Measurements from ENCODE around the gene NAA80.
A peak's percentile ranks its signal among the peaks of the same experiment; 100 is the strongest.
"Not testable (repeated sequence)": the region's sequence is repeated elsewhere in the genome, so short reads cannot be mapped to it uniquely, and the experiment has no call there.

The NAA80 gene

DNA sequence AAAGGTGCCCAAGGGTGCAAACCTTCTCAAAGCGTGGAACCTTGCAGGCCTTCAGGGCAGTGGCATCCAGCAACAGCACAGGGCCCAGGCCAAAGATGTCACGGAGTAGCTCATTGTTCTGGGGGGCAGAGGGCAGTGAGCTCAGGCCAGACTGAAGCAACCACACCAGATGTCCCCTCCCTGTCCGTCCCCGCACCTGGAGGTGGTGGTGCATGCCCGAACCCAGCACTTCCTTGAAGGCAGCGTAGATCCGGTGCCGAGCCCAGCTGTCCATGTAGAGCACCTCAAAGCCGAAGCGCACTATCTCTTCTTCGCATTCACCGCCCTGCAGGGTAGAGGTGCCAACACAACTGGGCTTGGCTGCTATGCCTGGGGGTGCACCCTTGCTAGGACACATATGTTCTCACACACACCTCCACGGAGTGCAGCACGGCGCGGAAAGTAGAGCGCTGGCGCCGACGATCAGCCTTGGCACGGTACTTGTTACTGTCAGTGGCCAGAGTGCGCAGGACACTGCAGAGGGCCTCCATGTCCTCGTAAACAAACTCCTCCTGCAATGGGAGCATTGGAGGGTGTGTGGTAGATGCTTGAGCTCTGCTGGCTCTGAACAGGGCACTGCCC is 10.7 kb downstream of the NAA80 start:
- no peak for DNase-seq

DNA sequence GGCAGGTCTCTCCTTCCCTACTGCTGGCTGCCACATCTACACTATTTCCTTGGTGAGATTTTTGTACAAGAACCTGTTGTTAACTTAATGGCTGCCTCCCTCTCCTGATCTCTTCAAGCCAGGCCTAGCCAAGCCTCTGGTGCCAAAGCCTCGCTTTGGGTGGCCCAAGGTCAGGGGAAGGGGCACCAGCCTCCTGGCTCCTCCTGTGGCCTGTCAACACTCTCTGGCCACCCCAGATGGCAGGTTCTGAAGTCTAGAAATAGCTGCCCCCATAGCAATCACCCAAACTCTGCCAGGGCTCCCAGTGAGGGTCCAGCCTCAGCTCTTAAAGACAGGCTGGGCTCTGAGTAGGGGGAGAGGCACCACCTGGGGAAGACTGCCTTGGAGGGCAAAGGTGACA is 11.9 kb downstream of the NAA80 start:
- no peak for DNase-seq

DNA sequence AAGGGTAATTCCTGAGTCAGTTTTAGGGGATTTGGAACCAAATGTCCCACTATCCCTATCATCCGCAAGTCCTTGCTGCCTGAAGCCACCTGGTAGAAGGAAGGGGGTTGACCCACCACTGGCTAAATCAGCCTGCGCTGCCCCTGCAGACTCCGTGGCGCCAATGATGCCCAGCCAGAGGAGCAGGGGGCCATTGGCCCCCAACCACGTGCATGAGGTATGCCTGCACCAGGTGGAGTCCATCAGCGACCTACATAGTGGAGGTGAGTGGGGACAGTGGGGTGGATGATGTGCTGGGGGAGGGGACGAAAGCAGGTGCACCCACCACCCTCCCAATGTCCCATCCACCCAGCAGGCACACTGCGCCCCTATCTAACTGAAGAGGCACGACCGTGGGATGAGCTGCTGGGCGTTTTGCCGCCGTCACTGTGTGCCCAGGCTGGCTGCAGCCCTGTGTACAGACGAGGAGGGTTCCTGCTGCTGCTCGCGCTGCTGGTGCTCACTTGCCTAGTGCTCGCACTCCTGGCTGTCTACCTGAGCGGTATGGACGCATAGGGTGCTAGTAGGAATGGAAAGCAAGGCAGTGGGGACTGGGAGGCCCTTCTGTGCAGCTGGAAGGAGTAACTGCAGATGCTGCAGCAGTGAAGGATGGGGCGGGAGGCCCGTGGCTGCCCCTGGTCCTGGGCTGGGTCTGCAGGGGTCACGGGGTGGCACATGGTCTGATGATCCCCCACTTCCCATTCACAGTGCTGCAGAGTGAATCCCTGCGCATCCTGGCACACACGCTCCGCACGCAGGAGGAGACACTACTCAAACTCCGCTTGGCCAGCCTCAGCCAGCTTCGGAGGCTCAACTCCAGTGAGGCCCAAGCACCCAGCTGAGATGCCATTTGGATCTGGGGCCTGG is 12.6 kb downstream of the NAA80 start:
- no peak for DNase-seq

DNA sequence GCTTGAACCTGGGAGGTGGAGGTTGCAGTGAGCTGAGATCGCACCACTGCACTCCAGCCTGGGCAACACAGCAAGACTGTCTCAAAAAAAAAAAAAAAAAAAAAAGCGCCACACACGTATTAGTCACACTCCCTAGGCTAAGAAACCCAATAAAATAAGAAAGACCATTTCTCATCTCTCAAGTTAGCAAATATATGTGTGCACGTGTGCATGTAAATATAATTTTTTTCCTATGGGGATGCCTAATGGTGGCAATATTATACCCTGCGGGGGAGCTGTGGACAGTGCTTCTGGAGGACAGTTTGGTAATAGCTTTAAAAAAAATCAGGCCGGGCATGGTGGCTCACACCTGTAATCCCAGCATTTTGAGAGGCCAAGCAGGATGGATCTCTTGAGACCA is 15.1 kb downstream of the NAA80 start:
- not testable (repeated sequence) for DNase-seq

DNA sequence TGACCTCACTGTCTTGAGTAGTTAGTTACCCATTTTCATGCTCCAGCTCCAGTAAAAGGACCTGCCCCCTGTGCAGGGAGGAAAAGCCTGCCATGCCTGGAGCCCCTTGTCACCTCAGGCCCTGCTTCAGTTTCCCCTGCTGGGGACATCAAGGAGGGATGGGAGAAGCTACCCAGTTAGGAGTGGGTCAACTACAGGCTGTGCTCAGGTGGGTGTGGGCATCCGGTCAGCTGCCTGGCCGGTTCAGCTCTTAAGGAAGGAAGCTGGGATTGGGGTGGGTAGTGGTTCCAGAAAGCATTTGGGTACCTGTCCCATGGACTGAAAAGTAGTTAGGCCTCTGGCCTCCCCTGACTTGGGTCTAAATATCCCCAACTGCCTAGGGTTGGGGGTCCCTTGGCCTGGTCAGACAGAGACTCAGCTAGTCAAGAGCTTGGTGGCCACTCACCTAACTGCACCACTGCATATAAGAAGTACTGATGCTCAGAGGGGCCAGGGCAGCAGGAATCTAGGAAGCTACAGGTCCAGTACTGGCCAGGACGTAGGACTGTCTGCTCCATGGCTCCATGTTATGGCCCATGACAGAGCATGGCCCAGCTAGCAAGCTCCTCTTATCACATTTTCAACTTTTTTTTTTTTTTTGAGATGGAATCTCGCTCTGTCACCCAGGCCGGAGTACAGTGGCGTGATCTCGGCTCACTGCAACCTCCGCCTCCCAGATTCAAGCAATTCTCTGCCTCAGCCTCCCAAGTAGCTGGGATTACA is 19.8 kb downstream of the NAA80 start:
- no peak for DNase-seq

DNA sequence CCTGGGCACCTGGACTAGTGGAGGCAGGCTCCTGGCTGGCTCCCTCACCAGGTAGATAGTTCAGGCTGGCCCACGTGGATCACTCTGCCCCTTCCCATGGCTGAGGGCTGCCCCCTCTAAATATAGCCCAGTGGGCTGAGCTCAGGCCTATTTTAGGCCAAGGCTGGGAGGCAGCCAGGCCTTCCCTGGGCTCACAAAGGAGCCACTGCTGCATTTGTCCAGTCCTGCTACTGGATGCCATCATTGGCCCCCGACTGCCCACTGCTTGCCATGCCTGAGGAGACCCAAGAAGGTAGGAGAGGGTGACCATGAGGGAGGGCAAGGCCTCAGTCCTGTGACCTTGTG is 20.4 kb downstream of the NAA80 start, which contains the start of gene LSMEM2:
Gene LSMEM2, plus strand, starts transcription at position 208 of the 345 bp plus-strand sequence. Its CDS starts 27 bp downstream, at position 235.
- no peak for DNase-seq

DNA sequence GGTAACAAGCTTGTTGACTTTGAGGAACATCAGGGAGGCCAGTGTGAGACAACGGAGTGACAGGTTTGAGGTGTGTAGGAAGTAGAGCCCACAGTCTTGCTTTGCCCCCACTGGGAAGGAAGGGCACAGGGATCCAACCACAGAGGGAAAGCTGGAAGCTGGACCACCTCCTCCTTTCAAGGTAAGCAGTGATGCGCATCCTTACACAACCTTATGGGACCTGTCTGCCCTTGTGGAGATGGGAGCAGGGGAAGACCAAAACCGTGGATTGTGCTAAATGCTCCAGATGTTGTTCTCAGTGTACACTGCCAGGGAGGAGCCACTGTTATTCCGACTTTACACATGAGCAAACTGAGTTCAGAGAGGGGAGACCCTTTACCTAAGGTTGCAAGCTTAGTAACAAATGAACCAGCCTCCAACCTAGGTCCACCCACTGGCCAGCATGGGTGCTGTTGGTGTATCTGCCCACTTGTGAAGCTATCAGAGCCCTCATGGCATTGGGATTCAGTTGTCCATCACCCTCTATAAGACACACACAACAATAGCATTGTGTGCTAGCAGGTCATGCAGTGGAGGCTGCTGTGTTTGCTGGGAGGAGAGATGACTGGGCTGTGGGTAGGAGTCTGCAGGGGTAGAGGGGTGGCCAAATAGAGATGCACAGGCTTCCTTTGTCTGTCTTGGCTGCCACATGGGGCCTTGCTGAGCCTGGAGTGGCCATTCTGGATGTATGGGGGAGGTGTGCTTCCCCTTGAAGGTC is 20.9 kb downstream of the NAA80 start:
- no peak for DNase-seq

DNA sequence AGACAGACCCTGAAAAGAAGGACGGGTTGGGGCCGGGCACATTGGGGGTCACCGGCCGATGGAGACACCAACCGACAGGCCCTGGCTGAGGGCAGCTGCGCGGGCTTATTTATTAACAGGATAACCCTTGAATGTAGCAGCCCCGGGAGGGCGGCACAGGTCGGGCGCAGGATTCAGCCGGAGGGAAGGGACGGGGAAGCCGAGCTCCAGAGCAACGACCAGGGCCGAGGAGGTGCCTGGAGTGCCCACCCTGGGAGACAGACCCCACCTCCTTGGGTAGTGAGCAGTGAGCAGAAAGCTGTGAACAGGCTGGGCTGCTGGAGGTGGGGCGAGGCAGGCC is 22.5 kb downstream of the NAA80 start:
- no peak for DNase-seq

DNA sequence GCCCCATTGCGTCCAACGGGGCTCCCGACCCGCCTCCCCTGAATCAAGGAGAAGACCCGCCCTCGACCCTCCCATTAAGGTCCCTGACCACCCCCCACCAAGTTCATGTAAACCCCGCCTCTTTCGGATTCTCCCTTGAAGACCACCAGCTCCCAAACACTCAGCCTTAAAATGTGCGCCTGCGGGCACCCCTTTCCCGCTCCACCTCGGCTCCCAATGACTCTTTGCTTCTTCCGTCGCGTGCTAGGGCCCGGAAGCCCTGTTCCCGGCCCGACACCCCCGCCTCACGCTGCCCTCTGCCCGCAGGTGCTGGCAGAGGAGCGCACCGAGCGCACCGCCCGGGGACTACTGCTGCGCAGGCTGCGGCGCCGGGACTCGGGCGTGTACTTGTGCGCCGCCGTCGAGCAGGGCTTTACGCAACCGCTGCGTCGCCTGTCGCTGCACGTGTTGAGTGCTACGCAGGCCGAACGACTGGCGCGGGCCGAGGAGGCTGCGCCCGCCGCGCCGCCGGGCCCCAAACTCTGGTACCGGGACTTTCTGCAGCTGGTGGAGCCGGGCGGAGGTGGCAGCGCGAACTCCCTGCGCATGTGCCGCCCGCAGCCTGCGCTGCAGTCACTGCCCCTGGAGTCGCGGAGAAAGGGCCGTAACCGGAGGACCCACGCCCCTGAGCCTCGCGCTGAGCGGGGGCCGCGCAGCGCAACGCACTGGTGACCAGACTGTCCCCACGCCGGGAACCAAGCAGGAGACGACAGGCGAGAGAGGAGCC is 23.0 kb downstream of the NAA80 start:
- peak; percentile 51 for DNase-seq

DNA sequence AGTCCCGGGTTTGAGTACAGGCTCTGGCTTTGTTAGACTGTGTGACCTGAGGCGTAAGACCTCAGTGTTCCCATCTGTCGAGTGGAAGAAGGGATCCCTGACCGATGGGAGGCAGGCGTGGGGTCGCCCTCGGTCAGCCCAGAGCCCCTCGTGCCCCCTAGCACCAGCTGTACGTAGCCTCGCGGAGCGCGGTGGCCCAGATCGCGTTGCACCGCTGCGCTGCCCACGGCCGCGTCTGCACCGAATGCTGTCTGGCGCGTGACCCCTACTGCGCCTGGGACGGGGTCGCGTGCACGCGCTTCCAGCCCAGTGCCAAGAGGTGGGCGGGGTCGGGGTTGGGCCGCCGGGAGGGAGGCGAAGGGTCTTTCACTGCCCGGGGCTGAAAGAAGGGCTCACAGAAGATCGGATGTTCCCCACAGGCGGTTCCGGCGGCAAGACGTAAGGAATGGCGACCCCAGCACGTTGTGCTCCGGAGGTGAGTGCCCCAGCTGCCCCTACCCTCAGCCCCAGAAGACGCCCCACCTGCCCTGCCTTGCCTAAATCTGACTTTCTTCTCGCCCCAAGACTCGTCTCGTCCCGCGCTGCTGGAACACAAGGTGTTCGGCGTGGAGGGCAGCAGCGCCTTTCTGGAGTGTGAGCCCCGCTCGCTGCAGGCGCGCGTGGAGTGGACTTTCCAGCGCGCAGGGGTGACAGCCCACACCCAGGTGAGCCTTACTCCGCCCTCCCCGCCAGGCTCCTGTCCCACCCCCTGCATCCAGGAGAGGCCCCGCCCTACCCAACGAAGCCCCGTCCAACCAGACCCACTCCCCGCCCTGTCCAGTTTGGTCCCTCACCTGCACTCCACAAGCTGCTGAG is 23.8 kb downstream of the NAA80 start:
- no peak for DNase-seq

DNA sequence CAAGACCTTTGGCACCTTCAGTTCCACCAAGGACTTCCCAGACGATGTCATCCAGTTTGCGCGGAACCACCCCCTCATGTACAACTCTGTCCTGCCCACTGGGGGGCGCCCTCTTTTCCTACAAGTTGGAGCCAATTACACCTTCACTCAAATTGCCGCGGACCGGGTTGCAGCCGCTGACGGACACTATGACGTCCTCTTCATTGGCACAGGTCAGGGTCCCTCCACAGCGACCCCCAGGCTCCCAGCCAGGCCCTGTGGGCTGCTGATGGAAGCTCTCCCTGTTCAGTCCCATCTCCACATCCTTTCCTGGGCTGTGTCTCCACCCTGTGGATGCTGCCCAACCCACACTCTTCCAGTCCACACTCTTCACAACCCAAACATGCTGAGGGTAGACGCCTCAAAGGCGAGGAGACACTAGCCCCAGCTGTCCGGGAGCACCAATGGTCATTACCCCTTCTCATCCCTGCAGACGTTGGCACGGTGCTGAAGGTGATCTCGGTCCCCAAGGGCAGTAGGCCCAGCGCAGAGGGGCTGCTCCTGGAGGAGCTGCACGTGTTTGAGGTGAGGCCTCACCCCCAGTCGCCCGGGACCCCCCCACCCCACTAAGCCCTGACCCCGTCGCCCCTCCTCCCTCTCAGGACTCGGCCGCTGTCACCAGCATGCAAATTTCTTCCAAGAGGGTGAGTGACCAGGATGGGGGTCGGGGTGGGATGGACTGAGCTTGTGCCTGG is 24.7 kb downstream of the NAA80 start:
- peak; percentile 81 for DNase-seq

DNA sequence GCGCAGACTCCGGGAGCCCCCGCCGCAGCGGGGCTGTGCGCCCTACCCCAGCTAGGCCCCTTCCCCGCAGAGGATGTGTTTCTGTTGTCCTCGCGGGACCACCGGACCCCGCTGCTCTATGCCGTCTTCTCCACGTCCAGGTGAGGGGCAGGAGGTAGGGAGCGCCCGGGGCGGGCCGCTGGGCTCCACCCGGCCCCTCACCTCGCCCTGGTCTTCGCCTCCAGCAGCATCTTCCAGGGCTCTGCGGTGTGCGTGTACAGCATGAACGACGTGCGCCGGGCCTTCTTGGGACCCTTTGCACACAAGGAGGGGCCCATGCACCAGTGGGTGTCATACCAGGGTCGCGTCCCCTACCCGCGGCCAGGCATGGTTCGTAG is 25.5 kb downstream of the NAA80 start:
- no peak for DNase-seq

DNA sequence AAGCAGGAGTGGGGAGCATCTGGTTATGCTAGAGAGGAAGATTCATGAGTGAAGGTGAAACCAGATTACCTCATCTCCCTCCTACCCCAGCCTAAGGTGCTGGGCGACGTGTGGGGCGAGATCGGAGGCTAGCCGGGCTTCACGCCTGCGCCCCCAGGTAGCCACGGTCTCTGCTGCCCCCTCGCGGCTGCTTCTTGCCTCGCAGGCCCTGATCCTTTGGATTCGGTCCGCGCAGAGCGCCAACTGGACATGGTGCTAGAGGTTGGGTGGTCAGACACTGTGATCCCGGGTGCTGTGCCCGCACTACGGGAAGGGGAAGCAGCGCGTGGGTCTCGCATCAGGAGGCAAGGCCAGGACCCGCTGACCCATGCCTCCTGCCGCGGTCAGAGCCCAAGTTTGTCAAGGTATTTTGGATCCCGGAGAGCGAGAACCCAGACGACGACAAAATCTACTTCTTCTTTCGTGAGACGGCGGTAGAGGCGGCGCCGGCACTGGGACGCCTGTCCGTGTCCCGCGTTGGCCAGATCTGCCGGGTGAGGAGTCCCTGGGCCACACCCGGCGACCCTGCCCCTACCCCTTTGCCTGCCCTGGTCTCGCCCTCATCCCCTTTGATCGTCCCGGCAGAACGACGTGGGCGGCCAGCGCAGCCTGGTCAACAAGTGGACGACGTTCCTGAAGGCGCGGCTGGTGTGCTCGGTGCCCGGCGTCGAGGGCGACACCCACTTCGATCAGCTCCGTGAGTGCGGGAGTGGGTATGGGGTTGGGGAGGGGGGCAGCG is 26.1 kb downstream of the NAA80 start:
- peak; percentile 95 for DNase-seq

DNA sequence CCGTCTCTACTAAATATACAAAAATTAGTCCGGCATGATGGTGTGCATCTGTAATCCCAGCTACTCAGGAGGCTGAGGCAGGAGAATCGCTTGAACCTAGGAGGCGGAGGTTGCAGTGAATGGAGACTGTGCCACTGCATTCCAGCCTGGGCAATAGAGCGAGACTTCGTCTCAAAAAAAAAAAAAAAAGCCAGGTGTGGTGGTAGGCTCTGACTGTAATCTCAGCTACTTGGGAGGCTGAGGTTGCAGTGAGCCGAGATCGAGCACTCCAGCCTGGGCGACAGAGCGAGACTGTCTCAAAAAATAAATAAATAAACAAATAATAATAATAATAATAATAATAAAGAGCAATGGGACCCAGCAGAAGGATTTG is 26.7 kb downstream of the NAA80 start:
- DNase-seq: not testable (repeated sequence)

DNA sequence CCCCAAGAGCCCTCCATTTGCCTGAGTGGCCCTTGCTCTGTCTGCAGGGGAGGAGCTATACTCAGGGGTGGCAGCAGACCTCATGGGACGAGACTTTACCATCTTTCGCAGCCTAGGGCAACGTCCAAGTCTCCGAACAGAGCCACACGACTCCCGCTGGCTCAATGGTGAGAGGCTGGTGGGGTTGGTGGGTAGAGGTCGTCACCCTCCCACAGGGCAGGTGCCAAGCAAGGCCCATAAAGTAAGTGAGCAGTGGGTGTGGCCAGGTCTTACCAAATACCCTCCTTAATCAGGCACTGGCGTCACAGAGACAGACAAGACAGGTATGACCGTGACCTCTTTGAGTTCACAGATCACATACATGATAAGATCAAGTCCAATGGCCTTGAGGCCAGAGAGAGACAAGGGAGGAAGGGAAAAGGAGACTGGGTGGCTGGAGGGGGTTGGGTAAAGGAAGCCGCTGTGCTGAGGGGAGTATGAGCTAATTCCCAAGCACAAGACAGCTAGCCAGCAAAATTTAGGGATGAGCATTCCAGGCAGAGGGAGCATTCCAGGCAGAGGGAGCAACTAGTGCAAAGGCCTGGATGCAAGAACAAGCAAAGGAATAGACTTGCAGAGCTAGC is 27.8 kb downstream of the NAA80 start:
- DNase-seq: no peak

DNA sequence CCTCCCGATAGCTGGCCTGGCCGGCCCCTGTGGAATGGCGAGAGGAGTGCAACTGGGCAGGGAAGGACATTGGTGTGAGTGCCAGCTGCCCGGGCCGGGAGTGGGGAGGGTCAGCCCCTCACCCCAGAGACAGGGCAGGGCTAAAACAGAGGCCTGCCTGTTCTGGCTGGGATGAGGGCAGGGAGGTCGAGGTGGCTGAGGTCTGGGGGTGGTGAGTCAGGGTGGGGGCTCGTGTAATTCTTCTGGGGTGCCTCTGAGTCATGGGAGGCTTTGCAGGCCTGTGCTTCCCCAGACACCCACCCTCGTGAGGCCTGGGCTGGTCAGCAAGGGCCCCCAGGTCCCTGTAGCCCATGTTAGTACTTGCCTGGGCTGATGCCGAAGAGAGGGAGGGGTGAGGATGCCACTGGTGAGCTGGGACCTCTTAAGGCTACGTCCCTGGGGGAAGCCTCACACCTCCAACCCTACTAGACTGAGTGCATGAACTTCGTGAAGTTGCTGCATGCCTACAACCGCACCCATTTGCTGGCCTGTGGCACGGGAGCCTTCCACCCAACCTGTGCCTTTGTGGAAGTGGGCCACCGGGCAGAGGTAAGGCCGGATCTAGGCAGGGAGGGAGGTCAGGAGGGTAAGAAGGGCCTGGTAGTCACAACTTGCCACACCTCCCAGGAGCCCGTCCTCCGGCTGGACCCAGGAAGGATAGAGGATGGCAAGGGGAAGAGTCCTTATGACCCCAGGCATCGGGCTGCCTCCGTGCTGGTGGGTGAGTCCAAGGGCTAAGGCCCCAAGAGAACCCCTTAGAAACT is 28.6 kb downstream of the NAA80 start:
- DNase-seq: no peak

DNA sequence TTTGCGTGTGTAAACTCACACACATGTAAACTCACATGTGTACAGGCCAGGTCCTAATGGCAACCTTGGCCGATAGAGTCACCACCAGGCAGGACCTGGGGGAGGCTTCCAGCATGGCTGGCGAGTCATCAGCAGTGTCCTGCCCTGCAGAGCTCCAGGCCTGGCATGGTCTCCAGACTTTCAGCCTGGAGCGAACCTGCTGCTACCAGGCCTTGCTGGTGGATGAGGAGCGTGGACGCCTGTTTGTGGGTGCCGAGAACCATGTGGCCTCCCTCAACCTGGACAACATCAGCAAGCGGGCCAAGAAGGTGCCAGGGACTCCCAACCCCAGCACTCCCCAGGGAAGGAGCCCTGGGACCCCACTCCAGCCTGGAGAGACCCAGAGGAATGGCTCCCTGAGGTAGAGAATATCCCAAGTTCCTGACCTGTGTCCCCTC is 29.2 kb downstream of the NAA80 start:
- no peak for DNase-seq

DNA sequence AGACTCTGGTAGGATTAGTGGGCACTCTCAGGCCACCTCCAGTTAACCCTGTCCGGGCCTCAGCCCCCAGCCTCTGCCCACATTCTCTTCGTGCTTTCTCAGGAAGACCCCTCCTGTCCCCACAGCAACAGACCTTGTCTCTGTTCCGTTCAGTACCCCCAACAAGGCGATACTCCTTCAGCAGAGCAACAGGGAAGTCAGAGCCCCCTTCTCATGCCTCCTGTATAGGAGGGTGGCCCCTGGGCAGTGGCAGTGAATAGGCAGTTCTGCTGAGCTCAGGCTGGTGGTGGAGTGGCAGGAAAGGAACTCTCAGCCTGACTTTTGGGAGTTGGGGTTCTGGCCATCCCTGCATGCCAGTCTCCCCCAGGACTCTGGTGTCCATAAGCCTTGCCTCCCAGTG is 29.7 kb downstream of the NAA80 start:
- no peak for DNase-seq
